WTC11 (cell line): ENCODE results near the gene FBXO21.

Experiments used
- E2F4 ChIP-seq: sonication (generic); formaldehyde crosslinking; IDR thresholded peaks from 2 replicates; pipeline ENCODE4 v1.8.1; 2022; ENCODE audit warnings: low read depth, mild to moderate bottlenecking, moderate library complexity, missing genetic modification reagents, borderline replicate concordance
- TF ChIP-seq, protein P1 (sequence below): sonication (generic); formaldehyde crosslinking; IDR thresholded peaks from 2 replicates; pipeline ENCODE4 v1.8.0; 2022; ENCODE audit warnings: mild to moderate bottlenecking, missing genetic modification reagents

- TF ChIP-seq, protein P1, sequence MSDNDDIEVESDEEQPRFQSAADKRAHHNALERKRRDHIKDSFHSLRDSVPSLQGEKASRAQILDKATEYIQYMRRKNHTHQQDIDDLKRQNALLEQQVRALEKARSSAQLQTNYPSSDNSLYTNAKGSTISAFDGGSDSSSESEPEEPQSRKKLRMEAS (CRISPR knock-in tag), result no peak
- no peak for TF ChIP-seq E2F4
Observed at GRCh38 chr12:117093431-117093830, 96.8 kb downstream of the FBXO21 start.
